Lower leg skin (tissue), 4 donors: ENCODE results near the gene NFKBIZ. TPM values are rescaled to one million over a fixed set of nuclear protein-coding genes. Genes with fewer than 3 reads are reported as not detected.

Experiments used
- DNase-seq, 2 donors: peaks; one replicate each; pipeline ENCODE4 v3.0.0-alpha.2; 2019; ENCODE audit warnings: low spot score in 2 of 2
- H3K4me3 ChIP-seq: fragments of 200-600 bp; sonication (generic); 2 replicates; pipeline ENCODE4 v1.5.1; 2017; ENCODE audit warnings: mild to moderate bottlenecking, low read depth; ENCODE audit not compliant: poor library complexity, severe bottlenecking
- CTCF ChIP-seq, 3 donors: fragments of 450-650 bp; IDR thresholded peaks; one replicate each; pipeline ENCODE4 v1.5.1; 2016; ENCODE audit warnings: antibody characterized with exemption in 3 of 3, mild to moderate bottlenecking in 3 of 3, moderate library complexity in 2 of 3
- POLR2A ChIP-seq, 2 donors: fragments of 450-650 bp; IDR thresholded peaks; one replicate each; pipeline ENCODE4 v1.6.1; 2016 to 2017; ENCODE audit warnings: antibody characterized with exemption in 2 of 2, mild to moderate bottlenecking in 1 of 2, moderate library complexity in 1 of 2
- WGBS, 2 donors: methylation state at CpG; one replicate each; pipeline ENCODE4 v1.1.5; 2018; 5-methylcytosine and 5-hydroxymethylcytosine counted together
- intact Hi-C: fragments of 100-400 bp; cut with DNase I; formaldehyde crosslinking; loops from one replicate; pipeline ENCODE4 v1.15.0; 2023; ENCODE audit warnings: low total_unique reads
- total RNA-seq, 4 donors: library from RNA; depleted of rRNA; stranded (reverse); fragments of >200 nt; gene quantifications; one replicate each; pipeline ENCODE4 v1.1.0, GENCODE V29; 2016

The NFKBIZ gene
- total RNA-seq, result 100 to 1,000 TPM; 155 to 440 (median 310) TPM

GRCh38 chr3:101848754-101849713 lies at the start of gene NFKBIZ:
Gene NFKBIZ, plus strand, starts transcription at chr3:101849514. Its CDS starts 115 bp downstream, at chr3:101849629.
- 2 to 7% methylated on average over 17 to 36 of the region's 95 CpGs for WGBS, 2 donors
- DNase-seq, result peak; percentile 97 to 100
- H3K4me3 ChIP-seq, result peak within 1 kb of the TSS; percentile 98
- peak in 1 of 2 donors; percentile 92 for TF ChIP-seq POLR2A (IDR thresholded peaks at IDR 0.05)
- no peak for TF ChIP-seq CTCF (IDR thresholded peaks at IDR 0.05)
- intact Hi-C loops, result no loop called here

DNA sequence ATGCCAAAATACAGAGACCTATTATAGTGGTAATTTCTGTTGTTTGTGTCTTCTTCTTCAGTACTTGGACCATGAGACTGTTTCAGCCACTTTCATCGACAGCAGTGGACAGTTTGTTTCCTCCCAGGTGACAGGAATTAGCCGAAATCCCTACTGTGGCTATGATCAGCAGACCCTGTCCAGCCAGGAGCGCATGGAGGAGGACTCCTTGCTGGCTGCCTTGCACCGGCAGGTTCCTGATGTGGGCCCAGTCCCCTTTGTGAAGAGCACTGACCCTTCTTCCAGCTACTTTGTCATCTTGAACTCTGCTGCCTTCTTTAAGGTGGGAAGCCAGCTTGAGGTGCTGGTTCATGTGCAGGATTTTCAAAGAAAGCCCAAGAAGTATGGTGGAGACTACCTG lies 48.1 kb upstream of the NFKBIZ start:
- H3K4me3 ChIP-seq, result no peak overlapping the region
- intact Hi-C loops, result no loop called here
- TF ChIP-seq CTCF (IDR thresholded peaks at IDR 0.05), result no peak
- TF ChIP-seq POLR2A (IDR thresholded peaks at IDR 0.05), result no peak
- 85 to 89% methylated on average over 4 of the region's 4 CpGs for WGBS, 2 donors
- DNase-seq, result no peak

- H3K4me3 ChIP-seq, result no peak overlapping the region
- no peak for DNase-seq
- WGBS, 2 donors, result 90 to 96% methylated on average over 2 of the region's 2 CpGs
- intact Hi-C loops, result no loop called here
- TF ChIP-seq CTCF (IDR thresholded peaks at IDR 0.05) (no peak), POLR2A (IDR thresholded peaks at IDR 0.05) (no peak)
Observed at GRCh38 chr3:101802179-101802578, 47.1 kb upstream of the NFKBIZ start.

GRCh38 chr3:101803173-101803782 lies 46.0 kb upstream of the NFKBIZ start:
- TF ChIP-seq CTCF (IDR thresholded peaks at IDR 0.05), result no peak
- TF ChIP-seq POLR2A (IDR thresholded peaks at IDR 0.05), result no peak
- peak in 1 of 2 donors; percentile 54 for DNase-seq
- 78 to 79% methylated on average over 9 of the region's 9 CpGs for WGBS, 2 donors
- no peak overlapping the region for H3K4me3 ChIP-seq
- intact Hi-C loops, result no loop called here

GRCh38 chr3:101803939-101804338 lies 45.4 kb upstream of the NFKBIZ start:
- 87 to 89% methylated on average over 3 of the region's 3 CpGs for WGBS, 2 donors
- TF ChIP-seq POLR2A (IDR thresholded peaks at IDR 0.05), result no peak
- no peak for TF ChIP-seq CTCF (IDR thresholded peaks at IDR 0.05)
- intact Hi-C loops, result no loop called here
- no peak for DNase-seq
- no peak overlapping the region for H3K4me3 ChIP-seq
